DMS79 treated with DMSO at 0.1 percent for 48 hours (cell line): ENCODE measurements around the gene KIRREL3.
A peak's percentile ranks its signal among the peaks of the same experiment; 100 is the strongest.

Source experiments
- DNase-seq: peaks from one replicate; lab custom pipeline; 2025; lab: John Stamatoyannopoulos, UW

Gene KIRREL3

GRCh38 chr11:126601550-126602215, 398.9 kb downstream of the KIRREL3 start:
- no peak for DNase-seq

GRCh38 chr11:126601136-126601535, 399.4 kb downstream of the KIRREL3 start:
- peak; percentile 35 for DNase-seq

GRCh38 chr11:126599217-126599897, 401.2 kb downstream of the KIRREL3 start:
- no peak for DNase-seq

- no peak for DNase-seq
These were observed 402.0 kb downstream of the KIRREL3 start for GRCh38 chr11:126598344-126599216.

GRCh38 chr11:126597041-126597440, 403.5 kb downstream of the KIRREL3 start:
- DNase-seq = no peak

GRCh38 chr11:126596474-126596873, 404.1 kb downstream of the KIRREL3 start:
- DNase-seq = no peak

GRCh38 chr11:126595560-126595959, 405.0 kb downstream of the KIRREL3 start:
- DNase-seq = peak; percentile 76

GRCh38 chr11:126594921-126595367, 405.6 kb downstream of the KIRREL3 start:
- DNase-seq = peak; percentile 95

GRCh38 chr11:126592496-126593410, 407.8 kb downstream of the KIRREL3 start:
- DNase-seq = peak; percentile 86

- no peak for DNase-seq
These were observed 408.5 kb downstream of the KIRREL3 start for GRCh38 chr11:126591966-126592489.

GRCh38 chr11:126589492-126589803, 411.1 kb downstream of the KIRREL3 start:
- peak; percentile 88 for DNase-seq

- DNase-seq = peak; percentile 96
These were observed 411.7 kb downstream of the KIRREL3 start for GRCh38 chr11:126588630-126589491.

GRCh38 chr11:126587541-126587940, 413.0 kb downstream of the KIRREL3 start:
- DNase-seq = no peak

- peak; percentile 99 for DNase-seq
These were observed 414.6 kb downstream of the KIRREL3 start for GRCh38 chr11:126585774-126586491.

- DNase-seq = no peak
These were observed 415.2 kb downstream of the KIRREL3 start for GRCh38 chr11:126585388-126585773.

- no peak for DNase-seq
These were observed 416.8 kb downstream of the KIRREL3 start for GRCh38 chr11:126583594-126584427.

GRCh38 chr11:126583101-126583500, 417.5 kb downstream of the KIRREL3 start:
- no peak for DNase-seq

GRCh38 chr11:126581871-126582648, 418.5 kb downstream of the KIRREL3 start:
- no peak for DNase-seq
